HG03575 (cell line): ENCODE data around the gene BCKDHB.
"Not testable (repeated sequence)": the region's sequence is repeated elsewhere in the genome, so short reads cannot be mapped to it uniquely, and the experiment has no call there.

Source experiments
- ATAC-seq: cut with Tn5 transposase; IDR thresholded peaks from one replicate; pipeline ENCODE4 v1.9.1; 2021; ENCODE audit not compliant: unreplicated experiment, insufficient number of reproducible peaks, low FRiP score; ENCODE audit errors: extremely low read depth

Gene BCKDHB

GRCh38 chr6:80196906-80197305 lies 90.4 kb downstream of the BCKDHB start:
- ATAC-seq = no peak

- ATAC-seq = no peak
These were observed 91.0 kb downstream of the BCKDHB start for GRCh38 chr6:80197474-80197873.

GRCh38 chr6:80197986-80198385 lies 91.5 kb downstream of the BCKDHB start:
- no peak for ATAC-seq

GRCh38 chr6:80203283-80203682 lies 96.8 kb downstream of the BCKDHB start:
- ATAC-seq = no peak

- ATAC-seq = no peak
These were observed 98.9 kb downstream of the BCKDHB start for GRCh38 chr6:80205404-80205803.

GRCh38 chr6:80206758-80207157 lies 100.3 kb downstream of the BCKDHB start:
- ATAC-seq = no peak

- ATAC-seq = no peak
These were observed 103.0 kb downstream of the BCKDHB start for GRCh38 chr6:80209430-80209829.

GRCh38 chr6:80210618-80211017 lies 104.1 kb downstream of the BCKDHB start:
- ATAC-seq = no peak

- no peak for ATAC-seq
These were observed 104.8 kb downstream of the BCKDHB start for GRCh38 chr6:80211286-80211685.

- not testable (repeated sequence) for ATAC-seq
These were observed 105.4 kb downstream of the BCKDHB start for GRCh38 chr6:80211890-80212289.

GRCh38 chr6:80214436-80215022 lies 108.1 kb downstream of the BCKDHB start:
- ATAC-seq = peak; percentile 77

GRCh38 chr6:80215063-80215462 lies 108.6 kb downstream of the BCKDHB start:
- ATAC-seq = no peak

GRCh38 chr6:80217794-80218193 lies 111.3 kb downstream of the BCKDHB start:
- no peak for ATAC-seq

- ATAC-seq = no peak
These were observed 117.3 kb downstream of the BCKDHB start for GRCh38 chr6:80223743-80224212.

- no peak for ATAC-seq
These were observed 119.7 kb downstream of the BCKDHB start for GRCh38 chr6:80226151-80226550.

GRCh38 chr6:80226699-80227098 lies 120.2 kb downstream of the BCKDHB start:
- no peak for ATAC-seq

- no peak for ATAC-seq
These were observed 121.2 kb downstream of the BCKDHB start for GRCh38 chr6:80227545-80228105.

GRCh38 chr6:80233262-80233661 lies 126.8 kb downstream of the BCKDHB start:
- no peak for ATAC-seq

GRCh38 chr6:80233958-80234357 lies 127.5 kb downstream of the BCKDHB start:
- no peak for ATAC-seq

- ATAC-seq = no peak
These were observed 127.9 kb downstream of the BCKDHB start for GRCh38 chr6:80234401-80234800.

- ATAC-seq = no peak
These were observed 128.4 kb downstream of the BCKDHB start for GRCh38 chr6:80234908-80235307.
